Ovary (tissue), 3 donors: Measurements from ENCODE around the gene UBE2L6.

Experiments
- POLR2A ChIP-seq: fragments of 450-650 bp; IDR thresholded peaks from one replicate; pipeline ENCODE4 v1.6.1; 2017; ENCODE audit warnings: antibody characterized with exemption, mild to moderate bottlenecking, moderate library complexity
- TF ChIP-seq, protein P1 (sequence below), 3 donors: fragments of 450-650 bp in 2 of 3; fragments of 200-600 bp in 1 of 3; IDR thresholded peaks; one replicate each; pipeline versions ENCODE4 v1.5.1 to v1.8.0; 2016 to 2022; ENCODE audit warnings: antibody characterized with exemption in 3 of 3, mild to moderate bottlenecking in 1 of 3
- donor health status: DM: no; HTN: no; CAD: no.

GRCh38 chr11:57597916-57598830 is 30.7 kb upstream of the UBE2L6 start:
- TF ChIP-seq, protein P1, sequence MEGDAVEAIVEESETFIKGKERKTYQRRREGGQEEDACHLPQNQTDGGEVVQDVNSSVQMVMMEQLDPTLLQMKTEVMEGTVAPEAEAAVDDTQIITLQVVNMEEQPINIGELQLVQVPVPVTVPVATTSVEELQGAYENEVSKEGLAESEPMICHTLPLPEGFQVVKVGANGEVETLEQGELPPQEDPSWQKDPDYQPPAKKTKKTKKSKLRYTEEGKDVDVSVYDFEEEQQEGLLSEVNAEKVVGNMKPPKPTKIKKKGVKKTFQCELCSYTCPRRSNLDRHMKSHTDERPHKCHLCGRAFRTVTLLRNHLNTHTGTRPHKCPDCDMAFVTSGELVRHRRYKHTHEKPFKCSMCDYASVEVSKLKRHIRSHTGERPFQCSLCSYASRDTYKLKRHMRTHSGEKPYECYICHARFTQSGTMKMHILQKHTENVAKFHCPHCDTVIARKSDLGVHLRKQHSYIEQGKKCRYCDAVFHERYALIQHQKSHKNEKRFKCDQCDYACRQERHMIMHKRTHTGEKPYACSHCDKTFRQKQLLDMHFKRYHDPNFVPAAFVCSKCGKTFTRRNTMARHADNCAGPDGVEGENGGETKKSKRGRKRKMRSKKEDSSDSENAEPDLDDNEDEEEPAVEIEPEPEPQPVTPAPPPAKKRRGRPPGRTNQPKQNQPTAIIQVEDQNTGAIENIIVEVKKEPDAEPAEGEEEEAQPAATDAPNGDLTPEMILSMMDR (IDR thresholded peaks at IDR 0.05) = no peak
- TF ChIP-seq POLR2A = no peak
